NCI-H345 (cell line): ENCODE measurements around the gene SCN7A.
"Not testable (repeated sequence)": the region's sequence is repeated elsewhere in the genome, so short reads cannot be mapped to it uniquely, and the experiment has no call there.

Experiments used
- DNase-seq: peaks from one replicate; lab custom pipeline; 2025; lab: John Stamatoyannopoulos, UW

The SCN7A gene

GRCh38 chr2:166454006-166454595 is 39.9 kb downstream of the SCN7A start:
- DNase-seq = no peak

- DNase-seq = no peak
Observed at GRCh38 chr2:166451468-166451867, 42.6 kb downstream of the SCN7A start.

- DNase-seq = no peak
Observed at GRCh38 chr2:166449439-166449838, 44.6 kb downstream of the SCN7A start.

- no peak for DNase-seq
Observed at GRCh38 chr2:166448106-166448505, 45.9 kb downstream of the SCN7A start.

GRCh38 chr2:166444306-166444705 is 49.7 kb downstream of the SCN7A start:
- no peak for DNase-seq

- DNase-seq = no peak
Observed at GRCh38 chr2:166440313-166440712, 53.7 kb downstream of the SCN7A start.

- no peak for DNase-seq
Observed at GRCh38 chr2:166439078-166439477, 55.0 kb downstream of the SCN7A start.

GRCh38 chr2:166436976-166437375 is 57.1 kb downstream of the SCN7A start:
- DNase-seq = no peak

- DNase-seq = no peak
Observed at GRCh38 chr2:166436189-166436588, 57.9 kb downstream of the SCN7A start.

GRCh38 chr2:166434491-166434890 is 59.6 kb downstream of the SCN7A start:
- DNase-seq = no peak

- no peak for DNase-seq
Observed at GRCh38 chr2:166433457-166433856, 60.6 kb downstream of the SCN7A start.

GRCh38 chr2:166432331-166432730 is 61.7 kb downstream of the SCN7A start:
- DNase-seq = no peak

- no peak for DNase-seq
Observed at GRCh38 chr2:166424841-166425240, 69.2 kb downstream of the SCN7A start.

GRCh38 chr2:166419616-166419934 is 74.5 kb downstream of the SCN7A start:
- DNase-seq = peak; percentile 6

GRCh38 chr2:166418853-166419615 is 75.0 kb downstream of the SCN7A start:
- DNase-seq = no peak

- DNase-seq = peak; percentile 11
Observed at GRCh38 chr2:166417669-166418068, 76.4 kb downstream of the SCN7A start.

- DNase-seq = no peak
Observed at GRCh38 chr2:166413255-166413654, 80.8 kb downstream of the SCN7A start.

GRCh38 chr2:166411473-166412230 is 82.4 kb downstream of the SCN7A start:
- DNase-seq = no peak

GRCh38 chr2:166410828-166411472 is 83.1 kb downstream of the SCN7A start:
- DNase-seq = no peak

GRCh38 chr2:166407746-166408145 is 86.3 kb downstream of the SCN7A start:
- not testable (repeated sequence) for DNase-seq

- DNase-seq = no peak
Observed at GRCh38 chr2:166406374-166406773, 87.7 kb downstream of the SCN7A start.

GRCh38 chr2:166405569-166405926 is 88.5 kb downstream of the SCN7A start:
- no peak for DNase-seq
